ENCODE measurements around the gene MEGF6.
"Not testable (repeated sequence)": the region's sequence is repeated elsewhere in the genome, so short reads cannot be mapped to it uniquely, and the experiment has no call there.

Gene MEGF6

DNA sequence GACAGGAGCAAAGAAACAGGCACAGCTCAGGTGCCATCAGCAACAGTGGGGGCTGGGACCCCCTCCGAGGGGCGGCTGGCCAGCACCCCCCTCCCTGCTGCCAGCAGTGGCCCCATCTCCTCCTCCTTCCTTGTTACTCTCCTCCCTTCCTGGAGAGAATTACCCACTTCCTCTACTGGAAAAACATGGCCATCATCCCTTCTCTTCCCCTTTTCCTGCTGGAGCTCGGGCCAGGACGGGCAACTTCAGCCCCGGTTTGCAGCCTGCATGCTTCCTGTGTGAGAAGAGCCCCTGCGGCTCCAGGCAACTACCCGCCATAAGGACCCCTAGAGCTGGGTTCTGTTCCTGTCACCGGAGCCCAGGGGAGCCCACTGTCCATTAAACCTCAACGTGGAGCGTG lies 17.6 kb downstream of the MEGF6 start:
- no peak for DNase-seq

DNA sequence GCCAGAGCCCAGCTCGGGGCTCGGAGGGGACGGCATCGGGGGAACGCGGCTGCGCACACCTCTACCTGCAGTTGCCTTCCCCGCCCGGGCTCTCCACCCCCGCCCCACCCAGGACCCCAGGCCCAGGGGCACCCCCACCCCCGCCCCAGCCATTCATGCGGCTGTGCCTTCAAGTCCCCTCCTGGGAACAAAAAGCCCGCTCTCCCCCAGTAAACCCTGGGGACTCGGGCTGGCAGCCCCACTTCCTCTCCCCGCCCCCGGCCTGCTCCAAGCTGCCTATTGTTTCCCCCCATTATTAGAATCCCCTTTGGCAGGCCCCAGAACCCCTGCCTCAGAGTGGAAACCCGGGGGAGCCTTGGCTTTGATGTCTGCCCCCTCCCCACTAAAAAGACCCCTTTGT lies 18.0 kb downstream of the MEGF6 start:
- DNase-seq: no peak

DNA sequence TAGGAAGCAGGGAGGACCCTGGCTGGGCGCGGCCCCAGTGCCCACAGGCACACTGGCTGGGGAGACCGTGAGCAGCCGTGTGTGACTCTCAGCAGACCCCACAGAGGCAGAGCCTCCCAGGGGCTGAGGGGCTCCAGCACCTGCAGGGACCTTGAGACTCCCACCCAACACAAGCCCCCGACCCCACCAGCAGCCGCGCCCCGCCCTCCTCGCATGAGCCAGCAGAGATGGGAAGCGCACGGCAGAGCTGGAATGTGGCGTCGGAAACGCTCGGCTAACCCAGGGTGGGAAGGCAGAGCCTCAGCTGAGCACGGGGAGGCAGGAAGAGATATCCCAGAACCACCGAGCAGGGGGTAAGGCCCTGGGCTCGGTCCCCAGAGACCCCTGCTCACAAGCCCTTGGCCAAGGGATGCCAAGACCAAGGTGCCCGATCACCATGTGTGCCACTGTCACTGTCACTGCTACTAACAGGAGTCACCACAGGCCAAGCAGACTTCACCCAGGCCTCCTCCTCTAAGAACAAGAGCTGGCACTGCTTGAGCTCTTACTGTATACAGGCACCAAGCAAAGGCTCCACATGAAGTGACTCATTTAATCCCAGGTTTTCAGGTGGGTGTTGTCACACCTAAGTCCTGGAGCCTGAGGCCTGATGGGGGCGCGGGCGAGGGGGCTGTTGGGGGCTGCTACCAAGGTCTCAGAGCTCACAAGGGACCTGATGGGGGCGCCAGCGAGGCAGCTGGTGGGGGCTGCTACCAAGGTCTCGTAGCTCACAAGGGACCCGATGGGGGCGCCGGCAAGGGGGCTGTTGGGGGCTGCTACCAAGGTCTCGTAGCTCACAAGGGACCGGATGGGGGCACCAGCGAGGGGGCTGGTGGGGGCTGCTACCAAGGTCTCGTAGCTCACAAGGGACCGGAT lies 20.1 kb downstream of the MEGF6 start:
- DNase-seq: no peak

DNA sequence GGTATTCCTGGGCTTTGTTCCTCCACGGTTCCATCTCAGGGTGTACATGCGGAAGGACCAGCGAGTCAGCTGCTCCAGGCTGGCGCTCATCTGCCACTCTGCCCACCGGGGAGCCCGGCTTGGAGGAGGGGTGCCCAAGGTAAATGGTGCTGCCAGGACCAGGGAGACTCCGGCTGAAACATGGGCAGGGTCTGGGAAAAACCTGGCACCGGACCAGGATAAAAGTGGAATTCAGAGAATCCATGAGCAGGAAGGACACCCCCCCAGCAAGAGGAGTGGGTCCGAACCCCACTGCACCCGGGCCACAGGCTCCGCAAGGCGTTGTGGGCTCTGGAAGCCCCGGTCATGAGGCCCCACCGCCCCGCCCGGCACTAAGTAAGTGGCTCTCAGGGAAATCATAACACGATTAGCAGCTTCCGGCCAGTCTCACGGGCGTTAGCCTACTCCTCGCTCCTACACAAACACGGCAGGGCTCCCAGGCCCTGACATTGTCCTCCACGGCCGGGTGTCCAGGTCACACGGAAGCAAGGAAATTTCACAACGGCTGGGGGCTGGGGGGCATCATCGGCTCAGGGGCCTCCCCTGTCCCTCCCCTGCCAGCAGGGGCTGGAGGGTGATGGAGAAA lies 21.1 kb downstream of the MEGF6 start:
- no peak for DNase-seq

DNA sequence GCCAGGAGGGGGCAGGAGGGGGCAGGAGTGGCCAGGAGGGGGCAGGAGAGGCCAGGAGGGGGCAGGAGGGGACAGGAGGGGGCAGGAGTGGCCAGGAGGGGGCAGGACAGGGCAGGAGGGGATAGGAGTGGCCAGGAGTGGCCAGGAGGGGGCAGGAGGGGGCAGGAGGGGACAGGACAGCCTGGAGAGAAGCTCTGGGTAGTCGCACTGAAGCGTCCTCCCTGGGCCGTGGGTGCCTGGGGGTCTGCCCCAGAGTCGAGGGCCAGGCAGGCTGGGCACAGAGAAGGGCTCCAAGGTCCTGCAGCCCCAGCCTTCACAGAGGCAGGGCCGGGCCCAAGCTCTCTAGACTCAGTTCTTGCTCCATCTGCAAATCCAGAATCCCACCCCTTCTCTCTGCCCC lies 22.9 kb downstream of the MEGF6 start:
- no peak for DNase-seq

DNA sequence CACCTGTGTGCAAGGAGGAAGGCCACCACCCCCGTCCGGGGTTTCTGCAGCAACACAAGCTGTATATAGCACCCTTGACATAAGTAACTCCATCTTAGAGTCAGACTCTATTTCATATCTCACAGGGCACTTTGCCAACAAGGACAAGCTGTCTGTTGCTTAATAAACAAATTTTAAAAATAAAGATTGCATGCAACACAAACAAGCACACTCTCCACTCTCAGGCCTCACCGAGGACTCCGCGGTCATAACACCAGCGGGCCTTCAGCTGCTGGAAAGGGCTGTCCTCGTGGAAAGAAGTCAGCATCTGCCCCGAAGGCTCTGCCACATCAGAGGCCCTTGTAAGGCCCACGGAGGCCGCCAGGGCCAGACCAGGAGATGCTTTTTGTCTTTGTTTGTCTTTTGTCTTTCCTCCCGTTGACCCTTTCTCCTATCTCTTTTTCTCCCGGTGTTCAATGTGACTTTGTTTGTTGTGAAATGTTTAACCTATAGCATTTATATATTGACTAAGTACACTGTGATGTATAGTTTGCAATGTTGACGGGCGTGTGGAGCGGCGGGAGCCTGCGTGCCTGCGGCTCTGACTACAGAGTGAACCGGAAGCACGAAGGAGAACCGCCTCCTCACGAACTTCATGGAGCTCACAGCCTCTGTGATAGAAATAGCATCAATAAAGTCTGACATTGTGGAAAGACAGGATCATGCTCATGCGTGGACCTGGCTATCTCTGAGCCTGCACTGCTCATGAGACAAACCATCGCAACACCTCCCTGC lies 24.1 kb downstream of the MEGF6 start:
- DNase-seq: no peak

DNA sequence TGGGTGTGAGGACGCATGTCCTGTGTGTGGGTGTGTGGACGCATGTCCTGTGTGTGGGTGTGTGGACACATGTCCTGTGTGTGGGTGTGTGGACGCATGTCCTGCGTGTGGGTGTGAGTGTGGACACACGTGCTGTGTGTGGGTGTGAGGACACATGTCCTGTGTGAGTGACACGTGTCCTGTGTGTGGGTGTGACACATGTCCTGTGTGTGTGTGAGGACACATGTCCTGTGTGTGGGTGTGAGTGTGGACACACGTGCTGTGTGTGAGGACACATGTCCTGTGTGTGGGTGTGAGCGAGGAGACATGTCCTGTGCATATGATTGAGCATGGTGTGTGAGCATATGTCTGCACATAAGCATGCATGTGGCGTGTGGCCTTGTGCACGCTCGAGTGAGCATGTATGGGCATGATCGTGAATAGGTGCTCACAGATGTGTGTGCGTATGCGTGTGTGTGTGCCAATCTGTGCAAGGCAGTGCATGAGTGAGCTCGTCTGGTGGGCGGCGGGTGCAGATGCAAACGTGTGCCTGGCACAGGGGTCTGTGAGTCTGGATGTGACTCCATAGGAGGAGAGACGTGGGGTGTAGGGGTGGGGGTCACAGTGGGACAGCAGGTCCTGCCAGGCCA lies 25.3 kb downstream of the MEGF6 start:
- DNase-seq: no peak

DNA sequence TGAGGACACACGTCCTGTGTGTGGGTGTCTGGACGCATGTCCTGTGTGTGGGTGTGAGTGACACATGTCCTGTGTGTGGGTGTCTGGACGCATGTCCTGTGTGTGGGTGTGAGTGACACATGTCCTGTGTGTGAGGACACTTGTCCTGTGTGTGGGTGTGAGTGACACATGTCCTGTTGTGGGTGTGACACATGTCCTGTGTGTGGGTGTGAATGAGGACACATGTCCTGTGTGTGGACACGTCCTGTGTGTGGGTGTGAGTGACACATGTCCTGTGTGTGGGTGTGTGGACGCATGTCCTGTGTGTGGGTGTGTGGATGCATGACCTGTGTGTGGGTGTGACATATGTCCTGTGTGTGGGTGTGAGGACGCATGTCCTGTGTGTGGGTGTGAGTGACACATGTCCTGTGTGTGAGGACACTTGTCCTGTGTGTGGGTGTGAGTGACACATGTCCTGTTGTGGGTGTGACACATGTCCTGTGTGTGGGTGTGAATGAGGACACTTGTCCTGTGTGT lies 25.9 kb downstream of the MEGF6 start:
- not testable (repeated sequence) for DNase-seq

DNA sequence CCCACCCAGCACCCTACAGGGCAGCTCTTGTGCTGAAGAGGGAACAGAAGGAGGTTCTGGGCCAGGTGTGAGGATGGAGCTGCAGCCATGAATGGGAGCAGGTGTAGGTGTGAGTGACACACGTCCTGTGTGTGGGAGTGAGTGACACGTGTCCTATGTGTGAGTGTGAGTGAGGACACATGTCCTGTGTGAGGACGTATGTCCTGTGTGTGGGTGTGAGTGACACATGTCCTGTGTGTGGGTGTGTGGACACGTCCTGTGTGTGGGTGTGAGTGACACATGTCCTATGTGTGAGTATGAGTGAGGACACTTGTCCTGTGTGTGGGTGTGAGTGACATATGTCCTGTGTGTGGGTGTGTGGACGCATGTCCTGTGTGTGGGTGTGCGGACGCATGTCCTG lies 26.4 kb downstream of the MEGF6 start:
- no peak for DNase-seq

DNA sequence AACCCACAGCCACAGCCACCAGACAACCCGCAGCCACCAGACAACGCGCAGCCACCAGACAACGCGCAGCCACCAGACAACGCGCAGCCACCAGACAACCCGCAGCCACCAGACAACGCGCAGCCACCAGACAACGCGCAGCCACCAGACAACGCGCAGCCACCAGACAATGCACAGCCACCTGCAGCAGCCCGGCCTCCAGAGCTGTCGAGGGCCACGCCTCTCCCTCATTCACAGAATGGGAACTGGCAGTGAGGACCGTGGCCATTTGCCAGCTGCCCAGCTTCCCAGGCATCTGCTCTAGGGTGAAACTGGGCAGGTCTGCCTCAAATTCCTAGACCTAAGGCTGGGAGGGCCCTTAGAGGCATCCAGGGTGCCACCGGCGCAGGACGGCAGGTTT lies 27.6 kb downstream of the MEGF6 start:
- DNase-seq: not testable (repeated sequence)

DNA sequence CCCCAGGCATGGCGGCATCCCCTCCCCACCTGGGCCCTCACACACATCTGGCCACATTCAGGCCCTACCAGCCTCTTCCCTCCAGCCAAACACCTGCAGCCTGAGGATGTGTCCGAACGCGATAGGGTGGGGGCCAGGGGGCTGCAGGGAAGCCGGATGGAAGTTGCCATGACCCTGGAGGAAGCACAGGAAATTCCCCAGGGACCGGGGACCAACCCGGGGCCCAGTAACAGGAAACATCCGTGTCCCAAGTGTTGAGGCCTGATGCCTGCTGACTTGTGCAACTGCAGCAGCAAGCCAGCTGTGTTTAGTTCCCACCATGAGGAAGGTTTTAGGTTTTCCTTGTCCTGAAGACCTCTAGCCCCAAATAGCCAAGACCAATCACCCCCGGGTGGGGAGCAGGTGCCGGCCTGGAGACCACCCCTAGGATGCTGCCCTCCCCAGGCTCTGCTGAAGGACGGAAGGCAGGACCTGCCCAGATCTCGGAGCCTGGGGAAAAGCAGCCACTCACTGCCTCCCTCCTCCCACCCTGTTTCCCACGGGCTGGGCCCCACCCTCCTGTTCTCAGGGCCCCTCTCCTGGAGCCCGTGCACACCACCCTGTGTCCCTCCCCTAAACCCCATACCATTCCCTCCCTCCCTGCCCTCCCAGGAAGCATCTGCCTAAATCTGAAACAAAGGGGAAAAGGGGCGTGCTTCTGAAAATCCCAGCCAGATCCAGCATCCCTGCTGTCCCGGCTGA lies 29.8 kb downstream of the MEGF6 start:
- DNase-seq: no peak

DNA sequence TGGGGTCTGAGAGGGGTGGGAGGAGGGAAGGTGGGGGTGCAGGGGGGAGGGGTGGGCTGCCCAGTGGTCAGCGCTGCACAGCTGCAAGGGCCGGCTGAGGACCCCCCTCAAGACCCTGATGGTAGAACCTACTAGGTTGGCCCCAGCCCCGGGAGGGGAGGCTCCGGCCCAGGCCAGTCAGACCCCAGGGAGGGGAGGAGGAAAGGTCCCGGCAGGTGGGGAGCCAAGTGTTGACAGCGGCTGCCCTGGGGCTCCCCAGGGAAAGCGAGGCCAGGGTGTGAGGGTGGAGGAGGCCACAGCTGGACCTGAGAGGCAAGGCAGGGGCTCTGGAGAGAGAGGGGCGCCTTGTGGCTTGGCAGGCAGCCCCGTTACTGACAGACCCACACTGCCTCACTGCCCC lies 31.1 kb downstream of the MEGF6 start:
- no peak for DNase-seq

DNA sequence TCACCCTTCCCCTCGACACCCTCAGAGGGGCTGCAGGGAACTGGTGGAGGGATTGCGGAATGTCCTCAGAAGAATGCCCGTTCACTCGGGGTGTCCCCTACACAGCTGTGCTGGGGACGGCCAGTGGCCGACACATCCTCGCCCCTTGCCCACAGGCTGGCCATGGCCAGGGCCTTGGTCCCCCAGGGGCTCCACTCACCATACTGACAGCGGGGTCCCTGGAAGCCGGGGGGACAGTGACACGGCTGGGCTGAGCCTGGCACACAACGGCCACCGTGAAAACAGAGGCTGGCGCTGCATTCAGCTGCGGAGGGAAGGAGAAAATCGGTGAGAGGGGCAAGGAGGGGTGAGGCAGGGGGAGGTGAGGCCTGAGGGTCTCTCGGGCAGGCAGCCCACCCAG lies 31.7 kb downstream of the MEGF6 start:
- DNase-seq: no peak

DNA sequence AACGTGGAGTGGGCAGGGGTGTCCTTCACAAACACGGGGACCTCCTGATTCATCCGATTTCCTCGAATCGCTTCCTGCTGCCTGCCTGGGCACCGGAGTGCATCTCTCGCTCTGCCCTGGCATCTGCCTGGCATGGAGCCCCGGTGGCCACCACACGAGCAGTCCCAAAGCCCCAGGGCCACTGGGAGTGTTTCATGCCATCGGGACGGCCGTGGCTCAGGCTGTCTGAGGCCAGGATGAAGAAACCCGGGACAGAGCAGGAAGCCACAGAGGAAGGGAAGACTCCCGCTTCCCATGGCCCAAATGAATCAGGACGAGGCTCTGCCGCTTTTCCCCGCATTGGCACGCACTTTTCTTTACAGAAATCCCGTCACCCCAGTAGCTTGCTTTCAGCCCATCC lies 32.4 kb downstream of the MEGF6 start:
- DNase-seq: no peak

DNA sequence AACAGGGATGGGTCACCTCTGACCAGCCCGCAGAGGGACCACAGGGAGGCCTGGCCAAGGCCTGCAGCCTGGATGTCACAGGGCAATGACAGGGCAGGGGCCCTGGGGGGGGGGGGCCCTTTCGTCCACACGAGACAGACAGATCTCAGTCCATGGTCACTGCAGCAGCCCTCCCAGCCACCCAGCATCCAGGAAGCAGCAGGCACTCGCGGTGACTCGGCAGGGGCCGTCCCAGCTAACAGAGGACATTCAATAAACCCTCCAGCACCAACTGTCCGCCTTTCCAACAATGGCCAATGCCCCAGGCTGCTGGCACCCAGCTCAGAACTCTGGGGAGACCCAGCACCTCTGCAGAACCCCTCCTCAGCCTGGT lies 32.9 kb downstream of the MEGF6 start:
- DNase-seq: no peak

DNA sequence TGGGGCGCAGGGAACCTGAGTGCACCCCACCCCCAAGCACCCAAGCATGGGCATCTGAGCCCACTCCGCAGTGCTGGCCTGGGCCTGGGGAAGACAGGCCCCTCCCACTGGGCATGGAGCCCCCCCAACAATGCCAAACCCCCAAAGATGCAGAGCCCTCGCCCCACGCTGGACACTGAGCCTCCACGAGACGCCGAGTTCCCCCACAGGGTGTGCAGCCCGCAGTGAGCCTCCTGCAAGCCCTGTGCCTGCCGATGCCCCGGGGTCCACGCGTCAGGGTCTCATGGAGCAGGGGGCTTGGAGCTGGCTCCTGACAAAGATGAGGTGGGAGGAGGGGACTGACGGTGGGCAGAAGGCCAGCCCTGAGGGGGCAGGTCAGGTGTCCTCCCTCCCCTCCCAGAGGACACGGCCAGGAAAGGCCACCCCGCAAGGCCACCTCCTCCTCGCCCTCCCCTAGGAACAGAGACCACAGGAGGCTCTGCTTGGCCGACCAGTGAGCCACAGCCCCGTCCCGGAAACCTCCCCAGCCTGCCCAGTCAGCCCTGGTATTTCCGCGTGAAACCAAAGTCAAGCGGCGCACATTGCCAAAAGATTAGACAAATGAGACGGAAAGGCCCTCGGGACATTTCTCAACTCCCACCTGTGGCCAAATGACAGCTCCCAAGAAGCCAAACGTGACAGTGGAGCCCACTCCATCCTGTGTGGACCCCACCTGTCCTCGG lies 33.4 kb downstream of the MEGF6 start:
- DNase-seq: no peak

DNA sequence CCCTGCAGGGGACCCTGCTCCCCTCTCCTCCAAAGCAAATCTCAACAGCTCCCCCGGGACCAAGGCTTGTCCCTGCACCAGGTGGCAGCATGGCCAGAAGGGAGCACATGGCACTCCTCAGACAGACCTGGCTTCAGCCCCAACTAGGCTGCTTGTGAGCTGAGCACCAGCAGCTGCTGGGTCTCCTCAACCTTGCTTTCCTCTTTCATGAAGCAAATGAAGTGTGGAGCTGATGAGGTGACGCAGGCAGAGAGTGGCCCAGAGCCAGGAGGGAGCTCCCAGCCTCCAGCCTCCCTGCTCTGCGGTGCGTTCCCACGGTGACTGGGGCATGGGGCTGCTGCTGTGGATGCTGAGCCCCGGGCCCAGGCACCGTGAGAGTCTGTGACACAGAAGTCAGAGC lies 34.0 kb downstream of the MEGF6 start:
- no peak for DNase-seq

DNA sequence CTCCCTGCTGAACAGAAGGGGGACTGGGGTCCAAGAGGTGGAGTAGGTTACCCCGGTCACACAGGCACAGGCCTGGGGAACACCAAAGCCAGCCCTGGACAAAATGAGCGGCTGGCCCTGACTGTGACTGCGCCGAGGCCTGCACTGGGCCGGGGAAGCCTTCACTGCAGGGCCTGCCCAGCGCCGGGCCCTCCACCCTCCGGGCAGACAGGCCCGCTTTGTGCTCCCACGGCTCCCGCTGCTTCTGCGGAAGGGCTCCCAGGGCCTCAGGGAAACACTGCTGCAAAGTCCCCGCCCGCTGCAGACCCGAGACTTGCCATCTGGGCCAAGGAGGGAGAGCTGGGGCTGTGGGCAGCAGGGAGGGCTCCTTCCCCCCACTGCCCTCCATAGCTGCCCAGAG lies 35.3 kb downstream of the MEGF6 start:
- no peak for DNase-seq

DNA sequence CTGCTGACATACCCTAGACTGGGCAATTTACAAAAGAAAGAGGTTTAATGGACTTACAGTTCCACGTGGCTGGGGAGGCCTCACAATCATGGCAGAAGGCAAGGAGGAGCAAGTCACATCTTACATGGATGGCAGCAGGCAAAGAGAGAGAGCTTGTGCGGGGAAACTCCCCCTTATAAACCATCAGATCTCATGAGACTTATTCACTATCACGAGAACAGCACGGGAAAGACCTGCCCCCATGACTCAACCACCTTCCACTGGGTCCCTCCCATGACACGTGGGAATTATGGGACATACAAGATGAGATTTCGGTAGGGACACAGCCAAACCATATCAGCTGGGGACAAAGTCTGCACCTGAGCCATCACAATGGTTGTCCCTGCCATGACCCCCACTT lies 35.8 kb downstream of the MEGF6 start:
- DNase-seq: not testable (repeated sequence)

DNA sequence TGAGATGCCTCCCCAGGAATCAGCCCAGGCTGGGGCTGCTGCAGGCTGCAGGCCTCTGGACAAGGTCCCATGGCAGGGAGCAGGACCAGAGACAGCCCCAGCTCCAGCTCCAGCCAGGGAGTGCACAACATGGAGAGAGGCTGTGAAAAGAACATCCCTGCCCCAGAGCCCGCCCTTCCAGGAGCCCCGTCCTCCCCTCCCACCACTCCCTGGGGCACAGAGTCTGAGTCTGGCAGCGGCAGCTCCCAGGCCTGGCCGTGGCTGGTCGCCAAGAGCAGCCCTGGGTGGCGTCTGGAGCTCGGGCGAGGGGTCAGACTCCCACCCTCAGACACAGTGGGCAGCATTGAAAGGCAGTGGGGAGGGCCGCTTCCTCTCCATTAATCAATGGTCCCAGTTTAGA lies 37.8 kb downstream of the MEGF6 start:
- DNase-seq: no peak

DNA sequence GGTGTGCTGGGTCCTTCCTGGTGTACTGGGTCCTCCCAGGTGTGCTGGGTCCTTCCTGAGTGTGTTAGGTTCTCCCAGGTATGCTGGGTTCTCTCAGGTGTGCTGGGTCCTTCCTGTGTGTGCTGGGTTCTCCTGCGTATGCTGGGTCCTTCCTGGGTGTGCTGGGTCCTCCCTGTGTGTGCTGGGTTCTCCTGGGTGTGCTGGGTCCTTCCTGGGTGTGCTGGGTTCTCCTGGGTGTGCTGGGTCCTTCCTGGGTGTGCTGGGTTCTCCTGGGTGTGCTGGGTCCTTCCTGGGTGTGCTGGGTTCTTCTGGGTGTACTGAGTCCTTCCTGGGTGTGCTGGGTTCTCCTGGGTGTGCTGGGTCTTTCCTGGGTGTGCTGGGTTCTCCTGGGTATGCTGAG lies 38.7 kb downstream of the MEGF6 start:
- not testable (repeated sequence) for DNase-seq

DNA sequence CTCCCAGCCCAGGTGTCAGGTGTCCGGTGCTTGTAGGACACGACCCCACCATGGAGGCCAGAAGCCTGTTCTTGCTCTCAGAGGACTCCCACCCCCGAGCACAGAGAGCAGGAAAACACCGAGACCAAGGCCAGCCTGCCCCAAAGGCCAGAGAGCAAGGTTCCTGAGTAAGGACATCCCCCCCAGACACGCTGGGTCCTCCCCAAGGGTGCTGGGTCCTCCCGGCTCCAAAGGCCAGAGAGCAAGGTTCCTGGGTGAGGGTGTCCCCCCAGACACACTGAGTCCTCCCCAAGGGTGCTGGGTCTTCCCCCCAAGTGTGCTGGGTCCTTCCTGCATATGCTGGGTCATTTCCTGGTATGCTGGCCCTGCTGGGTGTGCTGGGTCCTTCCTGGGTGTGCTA lies 40.0 kb downstream of the MEGF6 start:
- no peak for DNase-seq

Measured in activated gamma-delta T cell (primary cell).